T-helper 9 cell (primary cell): Measurements from ENCODE around the gene DALRD3.
"Not testable (repeated sequence)": the region's sequence is repeated elsewhere in the genome, so short reads cannot be mapped to it uniquely, and the experiment has no call there.

ENCODE experiments used
- DNase-seq: peaks from one replicate; pipeline ENCODE4 v3.0.0-alpha.2; 2020

The DALRD3 gene

DNA sequence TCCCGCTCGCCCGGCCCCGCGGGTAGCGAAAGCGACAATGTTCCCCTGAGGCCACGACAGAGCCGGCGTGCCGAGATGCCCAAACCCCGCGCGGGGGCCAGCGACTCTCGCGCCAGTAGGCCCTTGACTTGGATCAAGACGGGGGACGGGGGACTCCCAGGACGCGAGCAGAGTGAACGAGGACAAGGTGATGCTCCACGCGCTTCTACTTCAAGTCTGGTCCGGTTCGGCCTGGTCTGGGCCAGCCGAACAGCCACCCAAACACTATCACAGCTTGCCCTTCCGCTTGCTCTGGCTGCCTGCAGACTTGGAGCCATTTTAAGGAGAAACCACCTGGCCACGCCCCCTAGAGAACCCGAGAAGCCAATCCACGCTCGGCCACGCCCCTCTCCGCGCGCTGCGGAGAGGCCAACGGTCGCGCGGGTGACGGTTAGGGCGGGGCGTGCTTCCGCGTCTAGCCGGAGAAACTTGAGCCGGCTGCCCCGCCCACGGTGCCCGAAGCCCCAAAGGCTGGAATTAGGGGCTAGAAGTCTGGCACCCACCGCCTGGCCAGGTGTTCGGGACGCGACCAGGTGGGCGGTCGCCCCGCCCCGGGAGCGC lies 2.9 kb upstream of the DALRD3 start:
- DNase-seq: peak; percentile 99

DNA sequence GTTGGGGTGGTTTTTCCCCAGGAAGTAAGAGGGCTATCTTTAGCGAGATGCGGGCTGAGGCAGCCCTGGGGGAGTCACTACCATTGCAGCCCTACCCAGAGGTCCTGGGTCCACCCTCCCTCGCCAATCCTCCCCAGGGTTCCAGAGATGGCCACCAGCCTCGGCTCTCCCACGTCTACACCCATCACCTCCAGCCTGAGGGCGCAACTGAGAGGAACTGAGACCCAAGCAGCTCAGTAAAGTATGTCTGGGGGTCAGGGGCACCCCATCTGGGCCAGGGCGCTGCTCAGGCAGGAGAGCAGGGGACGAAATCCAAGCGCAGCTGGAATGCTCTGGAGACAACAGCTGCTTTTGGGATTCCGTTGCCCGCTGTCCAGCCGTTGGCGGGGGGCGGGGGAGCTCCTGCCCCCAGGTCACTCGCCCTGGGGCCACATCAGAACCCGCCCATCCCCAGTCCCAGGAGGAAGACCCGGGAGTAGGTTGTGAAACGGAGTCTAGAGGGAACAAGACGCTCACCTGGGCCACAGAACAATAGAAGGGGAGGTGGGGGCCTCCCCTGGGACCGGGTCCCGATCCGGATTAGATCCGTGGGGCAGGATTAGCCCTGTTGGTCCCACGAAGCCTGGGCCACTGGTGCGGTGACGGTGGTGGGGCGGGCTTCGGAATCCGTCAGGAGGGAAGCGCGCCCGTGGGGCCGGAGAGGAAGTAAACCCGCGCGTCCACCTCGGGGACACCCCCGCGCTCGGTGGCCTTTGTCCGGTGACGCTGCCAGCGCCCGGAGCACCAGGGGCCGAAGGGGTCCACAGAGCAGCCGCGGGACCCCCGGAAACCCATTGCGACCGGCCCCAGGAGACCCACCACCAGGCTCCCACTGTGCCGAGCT lies 2.2 kb upstream of the DALRD3 start:
- peak; percentile 16 for DNase-seq

DNA sequence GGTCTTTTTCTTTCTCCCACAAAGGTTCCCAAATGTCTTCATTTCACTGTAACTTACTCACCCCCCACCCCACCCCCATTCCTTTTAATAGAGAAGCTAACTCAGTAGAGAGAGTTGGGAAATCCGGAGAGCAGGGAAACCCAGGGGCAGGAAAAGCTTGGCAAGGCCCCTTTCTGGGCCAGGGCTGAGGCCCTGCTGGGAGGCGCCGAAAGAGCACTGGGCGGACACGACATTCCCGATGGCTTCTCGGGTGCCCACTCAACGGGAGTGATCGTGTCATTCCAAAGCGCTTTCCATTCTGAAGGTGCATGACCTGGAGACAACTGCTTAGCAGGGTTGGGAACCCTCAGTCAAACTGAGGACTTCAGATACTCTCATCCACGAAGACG lies 1.6 kb upstream of the DALRD3 start:
- DNase-seq: no peak

DNA sequence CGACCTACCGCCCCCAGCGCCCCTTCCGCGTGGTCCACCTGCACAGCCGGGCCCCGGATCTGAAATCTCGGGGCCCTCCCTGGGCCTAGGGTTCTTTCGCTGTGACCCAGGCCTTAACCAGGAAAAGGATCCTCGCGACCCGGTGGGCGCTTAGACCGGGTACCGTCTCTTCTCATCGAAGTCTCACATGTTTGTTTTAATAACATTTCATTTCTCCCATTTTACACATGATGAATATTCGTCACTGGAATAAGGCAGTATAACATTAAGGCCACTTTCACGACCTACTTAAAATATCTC lies 277 bp upstream of the DALRD3 start:
- DNase-seq: no peak

DNA sequence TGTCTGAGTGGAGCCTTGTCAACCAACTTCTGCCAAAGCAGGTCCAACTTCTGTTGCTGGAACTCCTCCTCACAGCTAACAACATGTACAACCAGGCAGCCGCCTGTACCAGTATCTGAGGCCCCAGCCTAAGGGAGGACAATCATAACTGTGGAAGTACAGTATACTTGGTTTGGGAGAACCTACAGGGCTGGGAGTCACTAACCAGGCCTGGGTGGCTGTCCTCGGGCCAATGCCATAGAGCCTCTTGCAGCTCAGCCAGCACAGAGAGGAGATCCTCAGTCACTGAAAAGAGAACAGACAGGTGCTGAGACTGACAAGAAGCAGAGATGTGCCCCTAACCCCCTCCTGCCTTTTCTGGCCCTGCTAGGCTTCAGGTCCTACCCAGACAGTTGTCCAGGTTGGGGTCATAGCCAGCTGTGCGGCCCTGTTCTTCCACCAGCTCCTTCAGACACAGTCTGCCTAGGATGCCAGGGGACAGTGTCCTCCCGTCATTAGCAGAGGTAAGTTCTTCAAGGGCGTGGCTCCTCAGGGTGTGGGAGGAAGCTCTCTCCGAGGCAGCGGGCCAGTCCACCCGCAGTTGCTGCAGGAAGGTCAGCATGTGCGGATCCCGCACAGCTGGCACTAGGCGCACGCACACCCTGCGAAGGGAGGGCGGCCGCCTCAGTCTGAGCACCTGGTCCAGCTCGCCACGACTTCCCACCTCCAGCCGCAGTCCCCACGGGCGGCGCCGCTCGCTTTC lies 980 bp downstream of the DALRD3 start:
- DNase-seq: no peak

DNA sequence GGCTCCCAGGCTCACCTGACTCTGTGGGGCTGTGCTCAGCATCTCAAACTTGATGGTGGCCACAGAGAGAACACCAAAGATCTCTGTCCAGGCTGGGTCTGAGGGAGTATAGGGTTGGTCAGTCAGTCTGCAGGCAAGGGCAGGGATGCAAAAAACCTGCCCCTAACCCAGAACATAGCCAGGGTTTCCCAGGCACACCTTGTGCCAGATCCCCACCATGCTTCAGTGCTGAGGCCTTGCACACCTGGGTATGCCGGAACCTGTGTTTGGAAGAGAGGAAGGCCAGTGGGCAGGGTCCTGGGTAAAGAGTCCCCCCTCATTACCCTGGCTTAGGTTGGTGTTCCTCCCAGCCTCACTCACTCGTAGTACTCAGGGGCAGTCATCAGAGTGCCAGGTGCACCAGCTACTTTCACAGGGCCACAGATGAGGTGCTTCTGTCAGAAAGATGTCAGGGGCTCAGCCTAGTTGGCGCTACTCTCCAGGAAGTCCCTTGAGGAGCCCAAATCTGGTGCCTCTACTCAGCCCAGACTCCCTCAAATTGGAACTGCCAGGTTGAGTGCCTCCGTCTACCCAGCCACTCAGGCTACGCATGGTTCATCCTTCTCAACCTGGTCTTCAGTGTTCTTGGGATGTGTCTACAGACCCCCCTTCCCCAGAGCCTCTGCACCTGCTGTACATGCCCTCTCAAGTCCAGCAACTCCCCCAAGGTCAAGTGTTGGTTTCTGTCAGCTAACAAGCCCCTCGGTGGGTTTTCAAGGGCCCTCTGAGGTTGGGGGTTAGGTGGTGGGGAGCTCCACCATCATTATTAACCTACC lies 1.8 kb downstream of the DALRD3 start:
- DNase-seq: no peak

DNA sequence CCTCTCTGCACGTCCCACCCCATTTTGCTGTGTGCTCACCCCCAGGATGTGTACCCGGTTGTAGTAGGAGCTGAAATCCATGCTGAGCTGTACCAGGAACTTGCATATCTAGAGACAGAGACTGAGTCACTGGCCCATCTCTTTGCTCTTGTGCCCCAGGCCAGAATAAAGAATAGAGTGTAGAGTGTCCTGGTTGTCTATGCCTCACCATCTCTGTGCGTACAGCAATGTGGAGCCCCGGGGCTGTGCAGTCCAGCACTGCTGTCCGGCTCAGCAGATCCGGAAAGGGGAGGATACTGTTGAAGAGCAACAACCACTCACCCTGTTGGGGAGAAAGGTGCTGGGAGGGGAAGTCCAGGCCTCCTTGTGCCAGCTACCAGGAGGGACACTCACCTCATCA lies 2.6 kb downstream of the DALRD3 start:
- DNase-seq: no peak

DNA sequence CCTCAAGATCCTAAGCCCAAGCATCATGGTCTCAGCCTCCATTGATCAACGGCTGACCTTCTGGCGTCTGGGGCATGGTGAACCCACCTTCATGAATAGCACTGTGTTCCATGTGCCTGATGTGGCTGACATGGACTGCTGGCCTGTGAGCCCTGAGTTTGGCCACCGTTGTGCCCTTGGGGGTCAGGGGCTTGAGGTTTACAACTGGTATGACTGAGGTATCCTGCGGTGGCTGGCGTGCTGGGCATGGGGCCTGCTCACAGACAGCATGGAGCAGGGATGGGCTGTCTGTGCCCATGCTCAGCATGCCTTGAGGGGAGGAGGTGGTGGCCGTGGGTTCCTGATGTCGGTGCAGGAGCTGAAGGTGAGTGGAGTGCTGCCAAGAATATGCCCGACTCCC lies 3.3 kb downstream of the DALRD3 start:
- no peak for DNase-seq

DNA sequence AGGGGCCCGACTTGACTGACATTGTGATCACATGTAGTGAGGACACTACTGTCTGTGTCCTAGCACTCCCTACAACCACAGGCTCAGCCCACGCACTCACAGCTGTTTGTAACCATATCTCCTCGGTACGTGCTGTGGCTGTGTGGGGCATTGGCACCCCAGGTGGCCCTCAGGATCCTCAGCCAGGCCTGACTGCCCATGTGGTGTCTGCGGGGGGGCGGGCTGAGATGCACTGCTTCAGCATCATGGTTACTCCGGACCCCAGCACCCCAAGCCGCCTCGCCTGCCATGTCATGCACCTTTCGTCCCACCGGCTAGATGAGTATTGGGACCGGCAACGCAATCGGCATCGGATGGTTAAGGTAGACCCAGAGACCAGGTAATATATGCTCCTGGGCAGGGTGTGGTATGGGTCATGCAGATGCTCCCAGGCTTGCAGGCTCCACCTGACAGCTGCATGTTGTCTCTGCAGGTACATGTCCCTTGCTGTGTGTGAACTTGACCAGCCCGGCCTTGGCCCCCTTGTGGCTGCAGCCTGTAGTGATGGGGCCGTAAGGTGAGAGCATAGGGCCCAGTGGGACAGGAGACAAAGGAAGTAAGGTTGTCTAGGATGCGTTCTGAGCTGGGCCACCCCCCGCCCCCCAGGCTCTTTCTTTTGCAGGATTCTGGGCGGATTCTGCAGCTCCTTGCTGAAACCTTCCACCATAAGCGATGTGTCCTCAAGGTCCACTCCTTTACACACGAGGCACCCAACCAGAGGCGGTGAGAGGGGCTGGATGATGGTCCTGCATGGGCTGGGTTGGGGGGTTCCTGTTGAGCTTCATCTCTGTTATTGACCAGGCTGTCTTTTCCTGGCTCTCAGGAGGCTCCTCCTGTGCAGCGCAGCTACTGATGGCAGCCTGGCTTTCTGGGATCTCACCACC lies 4.4 kb downstream of the DALRD3 start:
- peak; percentile 38 for DNase-seq

DNA sequence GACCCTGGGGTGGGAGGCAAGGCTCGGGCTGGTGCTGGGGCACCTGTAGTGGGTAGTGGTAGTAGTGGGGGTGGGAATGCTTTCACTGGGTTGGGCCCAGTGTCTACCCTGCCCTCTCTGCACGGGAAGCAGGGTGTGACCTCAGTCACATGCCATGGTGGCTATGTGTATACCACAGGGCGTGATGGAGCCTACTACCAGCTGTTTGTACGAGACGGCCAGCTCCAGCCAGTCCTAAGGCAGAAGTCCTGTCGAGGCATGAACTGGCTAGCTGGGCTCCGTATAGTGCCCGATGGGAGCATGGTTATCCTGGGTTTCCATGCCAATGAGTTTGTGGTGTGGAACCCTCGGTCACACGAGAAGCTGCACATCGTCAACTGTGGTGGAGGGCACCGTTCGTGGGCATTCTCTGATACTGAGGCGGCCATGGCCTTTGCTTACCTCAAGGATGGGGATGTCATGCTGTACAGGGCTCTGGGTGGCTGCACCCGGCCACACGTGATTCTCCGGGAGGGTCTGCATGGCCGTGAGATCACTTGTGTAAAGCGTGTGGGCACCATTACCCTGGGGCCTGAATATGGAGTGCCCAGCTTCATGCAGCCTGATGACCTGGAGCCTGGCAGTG lies 5.2 kb downstream of the DALRD3 start:
- DNase-seq: no peak

DNA sequence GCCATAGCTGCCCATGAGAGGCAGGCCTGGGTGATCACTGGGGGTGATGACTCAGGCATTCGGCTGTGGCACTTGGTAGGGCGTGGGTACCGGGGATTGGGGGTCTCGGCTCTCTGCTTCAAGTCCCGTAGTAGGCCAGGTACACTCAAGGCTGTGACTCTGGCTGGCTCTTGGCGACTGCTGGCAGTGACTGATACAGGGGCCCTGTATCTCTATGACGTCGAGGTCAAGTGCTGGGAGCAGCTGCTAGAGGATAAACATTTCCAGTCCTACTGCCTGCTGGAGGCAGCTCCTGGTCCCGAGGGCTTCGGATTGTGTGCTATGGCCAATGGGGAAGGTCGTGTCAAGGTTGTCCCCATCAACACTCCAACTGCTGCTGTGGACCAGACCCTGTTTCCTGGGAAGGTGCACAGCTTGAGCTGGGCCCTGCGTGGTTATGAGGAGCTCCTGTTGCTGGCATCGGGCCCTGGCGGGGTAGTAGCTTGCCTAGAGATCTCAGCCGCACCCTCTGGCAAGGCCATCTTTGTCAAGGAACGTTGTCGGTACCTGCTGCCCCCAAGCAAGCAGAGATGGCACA lies 5.9 kb downstream of the DALRD3 start:
- DNase-seq: no peak

DNA sequence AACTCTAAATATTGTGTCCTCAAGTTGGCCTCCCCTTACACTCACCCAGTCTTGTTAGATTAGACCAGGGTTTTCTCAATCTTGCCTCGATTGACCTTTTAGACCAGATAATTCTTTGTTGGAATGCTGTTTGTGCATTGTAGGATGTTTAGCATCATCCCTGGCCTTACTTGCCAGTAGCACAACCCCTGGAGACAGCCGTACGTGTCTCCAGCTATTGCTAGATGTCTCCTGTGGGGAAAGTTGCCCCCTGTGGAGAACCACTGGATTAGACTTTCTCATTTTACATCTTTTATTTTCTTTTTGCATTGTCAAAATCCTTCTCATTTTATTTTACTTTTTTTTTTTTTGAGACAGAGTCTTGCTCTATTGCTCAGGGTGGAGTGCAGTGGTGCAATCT lies 9.0 kb downstream of the DALRD3 start:
- DNase-seq: no peak

DNA sequence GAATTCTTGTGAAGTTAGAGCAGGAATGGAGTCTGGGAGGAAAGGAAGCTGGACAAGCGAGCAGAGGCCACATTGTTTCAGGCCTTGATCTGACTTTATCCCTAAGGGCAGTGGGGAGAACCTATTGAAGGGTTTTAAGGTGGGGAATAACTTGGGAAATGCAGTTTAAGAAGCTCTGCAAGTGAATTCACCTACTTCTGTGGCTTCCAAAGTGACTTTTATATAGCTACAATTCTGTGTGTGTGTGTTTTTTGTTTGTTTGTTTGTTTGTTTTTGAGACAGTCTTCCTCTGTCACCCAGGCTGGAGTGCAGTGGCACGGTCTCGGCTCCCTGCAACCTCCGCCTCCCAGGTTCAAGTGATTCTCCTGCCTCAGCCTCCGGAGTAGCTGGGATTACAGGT lies 9.8 kb downstream of the DALRD3 start:
- DNase-seq: not testable (repeated sequence)

DNA sequence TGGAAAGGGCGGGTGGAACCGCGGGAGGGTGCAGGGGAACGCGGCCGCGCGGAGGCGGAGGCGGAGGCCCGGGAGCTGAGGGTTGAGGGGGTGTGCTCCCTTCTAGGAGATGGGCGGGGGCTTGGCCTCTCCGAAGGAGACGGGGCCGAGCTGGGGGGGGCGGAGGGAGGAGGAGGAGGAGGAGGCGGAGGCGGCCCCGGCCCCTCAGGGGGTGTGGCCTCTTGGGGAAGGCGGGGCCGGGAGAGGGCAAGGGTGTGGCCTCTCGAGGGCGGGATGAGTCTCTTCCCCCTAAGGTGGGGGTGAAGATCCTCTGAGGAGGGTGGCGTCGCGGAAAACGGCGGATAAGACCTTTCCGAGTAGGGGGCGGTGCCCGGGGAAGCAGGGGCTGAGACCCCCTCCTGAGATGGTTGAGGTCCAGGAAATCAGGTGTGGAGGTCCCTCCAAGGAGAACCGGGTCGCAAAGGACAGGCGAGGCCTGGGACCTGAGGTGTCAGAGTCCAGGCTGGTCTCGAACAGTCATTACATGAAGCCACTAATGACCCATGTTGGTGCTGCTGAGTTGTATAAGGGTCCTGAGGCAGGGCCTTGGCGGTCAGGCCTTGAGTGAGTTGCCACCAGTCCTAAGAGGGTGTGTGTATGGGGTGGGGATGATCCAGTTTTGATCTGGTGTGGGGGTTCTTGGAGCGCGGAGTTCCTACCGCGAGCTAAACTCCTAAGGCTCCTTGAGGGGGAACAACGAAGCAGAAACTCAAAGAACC lies 10.4 kb downstream of the DALRD3 start:
- peak; percentile 85 for DNase-seq

DNA sequence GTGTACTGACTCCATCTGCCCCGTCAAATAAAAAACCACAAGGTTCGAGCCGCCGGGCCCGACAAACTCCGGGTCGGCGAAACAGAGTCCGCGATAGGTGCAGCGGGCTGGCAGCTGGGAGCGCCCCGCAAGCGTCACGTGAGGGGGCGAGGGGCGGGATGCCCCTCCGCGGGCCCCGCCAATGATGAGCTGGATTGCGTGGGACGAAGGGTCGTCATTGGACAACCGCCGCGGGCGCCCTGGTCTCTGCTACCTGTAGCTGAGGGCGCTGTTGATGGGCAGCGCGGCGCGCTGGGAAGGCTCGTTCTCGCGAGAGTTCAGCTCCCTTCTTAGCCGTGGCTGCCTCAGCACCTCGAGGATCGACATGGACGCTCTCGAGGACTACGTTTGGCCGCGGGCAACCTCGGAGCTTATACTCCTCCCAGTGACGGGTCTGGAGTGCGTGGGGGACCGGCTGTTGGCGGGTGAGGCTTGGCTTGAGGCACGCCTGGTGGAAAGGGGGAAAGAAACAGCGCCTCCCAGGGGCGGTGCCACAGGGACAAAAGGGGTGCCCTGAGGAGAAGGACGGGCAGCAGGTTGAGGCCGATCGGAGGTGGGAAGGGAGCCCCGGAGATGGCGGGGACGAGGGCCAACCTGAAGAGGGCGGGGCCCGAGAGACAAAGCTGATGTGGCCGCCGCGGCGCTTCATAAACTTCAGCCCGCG lies 11.2 kb downstream of the DALRD3 start, which contains the start of gene WDR6:
TSS of gene WDR6 (plus strand) at position 324 of the 703 bp plus-strand sequence. CDS start at position 365, 41 bp downstream.
- peak; percentile 94 for DNase-seq

DNA sequence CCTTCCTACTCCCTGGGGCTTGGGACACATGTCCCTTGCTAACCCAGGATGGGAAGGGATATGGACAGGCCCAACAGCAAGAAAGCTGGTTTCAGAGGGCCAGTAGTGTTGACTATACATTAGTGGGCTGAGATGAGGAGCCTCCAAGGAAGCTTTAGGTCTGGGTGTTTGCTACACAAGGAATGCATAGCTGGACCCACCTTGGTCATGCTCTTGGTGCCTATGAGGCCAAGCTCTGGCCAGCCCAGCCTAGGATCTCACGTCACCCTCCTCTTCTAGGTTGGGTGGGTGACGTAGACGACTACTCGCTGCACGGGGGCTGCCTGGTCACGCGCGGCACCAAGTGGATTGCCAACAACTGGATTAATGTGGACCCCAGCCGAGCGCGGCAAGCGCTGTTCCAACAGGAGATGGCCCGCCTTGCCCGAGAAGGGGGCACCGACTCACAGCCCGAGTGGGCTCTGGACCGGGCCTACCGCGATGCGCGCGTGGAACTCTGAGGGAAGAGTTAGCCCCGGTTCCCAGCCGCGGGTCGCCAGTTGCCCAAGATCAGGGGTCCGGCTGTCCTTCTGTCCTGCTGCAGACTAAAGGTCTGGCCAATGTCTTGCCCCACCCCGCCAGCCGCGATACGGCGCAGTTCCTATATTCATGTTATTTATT lies 11.8 kb downstream of the DALRD3 start:
- DNase-seq: peak; percentile 11

DNA sequence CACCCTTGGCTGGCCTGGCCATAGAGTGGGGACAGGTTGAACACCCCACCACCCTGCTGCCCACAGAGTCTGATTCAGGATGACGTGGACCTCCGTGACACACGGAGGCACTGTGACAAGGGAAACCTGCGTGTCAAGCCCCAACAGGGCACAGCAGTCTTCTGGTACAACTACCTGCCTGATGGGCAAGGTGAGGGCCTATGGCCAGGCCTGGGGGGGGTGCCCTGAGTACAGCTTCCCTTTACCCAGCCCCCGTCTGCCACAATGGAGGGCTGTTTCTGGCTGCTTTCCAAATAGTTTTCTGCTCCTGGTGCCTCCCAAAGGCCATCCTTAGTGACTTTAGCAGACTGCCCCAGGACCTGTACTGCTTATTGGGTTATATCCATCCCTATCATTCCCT lies 12.4 kb downstream of the DALRD3 start:
- no peak for DNase-seq

DNA sequence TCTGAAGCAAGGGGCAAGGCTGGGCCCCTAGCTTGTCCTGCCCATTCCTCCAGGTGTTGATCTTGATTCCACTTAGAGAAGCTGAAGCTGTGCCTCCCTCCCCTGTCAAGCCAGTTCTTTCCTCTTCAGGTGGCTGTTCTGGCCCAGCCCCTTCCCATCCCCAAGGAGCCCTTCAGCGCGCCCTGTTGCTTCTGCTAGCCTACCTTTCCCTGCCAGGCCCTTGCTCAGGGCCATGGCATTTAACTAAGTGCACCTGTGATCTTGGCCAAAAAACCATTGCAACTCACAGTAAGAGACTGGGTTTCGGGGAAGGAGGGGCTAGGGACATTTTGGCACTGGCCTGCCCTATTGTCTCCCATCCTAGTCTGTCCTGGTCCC lies 13.1 kb downstream of the DALRD3 start:
- no peak for DNase-seq
